Activated gamma-delta T cell treated with Interleukin-2 at 50 U/mL for 16 hours (primary cell): ENCODE data around the gene CD8A.

Source experiments
- DNase-seq: peaks from one replicate; pipeline ENCODE4 v3.0.0-alpha.2; 2020

The CD8A gene

DNA sequence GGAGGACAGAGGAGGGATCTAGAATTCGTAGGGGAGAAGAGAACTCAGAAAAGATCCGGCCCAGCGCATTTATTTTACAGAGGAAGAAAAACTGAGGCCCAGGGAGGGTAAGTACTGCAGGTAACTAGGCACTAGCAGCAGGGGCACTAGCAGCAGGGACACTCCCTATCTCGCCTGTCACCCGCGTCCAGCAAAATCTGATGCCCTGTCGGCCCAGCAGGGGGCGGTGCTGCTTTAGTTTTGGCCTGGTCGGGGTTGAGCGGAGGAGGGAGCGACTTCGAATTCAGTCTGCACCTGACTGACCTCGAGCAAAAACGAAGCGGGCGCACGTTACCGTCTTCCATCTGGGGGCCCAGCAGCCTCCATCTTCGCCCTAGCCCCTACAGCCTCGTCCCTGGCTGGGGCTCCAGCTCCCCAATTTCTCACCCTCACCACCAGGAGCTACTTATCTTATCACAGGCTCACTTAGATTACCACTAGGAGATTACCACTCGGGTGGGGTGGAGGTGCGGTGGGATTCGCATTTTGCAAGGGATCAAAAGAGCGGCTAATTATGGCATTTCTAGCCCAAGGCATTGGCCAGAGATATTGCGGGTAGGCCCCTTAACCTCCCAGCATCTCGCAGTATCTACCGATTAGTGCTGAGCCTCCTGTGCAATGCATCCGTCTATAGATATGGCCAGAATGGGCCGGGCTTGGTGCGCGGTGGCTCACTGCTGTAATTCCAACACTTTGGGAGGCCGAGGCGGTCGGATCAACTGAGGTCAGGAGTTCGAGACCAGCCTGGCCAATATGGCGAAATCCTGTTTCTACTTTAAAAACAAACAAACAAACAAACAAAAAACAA is 17.8 kb upstream of the CD8A start:
- DNase-seq: peak; percentile 90

- no peak for DNase-seq
Observed at GRCh38 chr2:86807468-86808275, 17.0 kb upstream of the CD8A start.

DNA sequence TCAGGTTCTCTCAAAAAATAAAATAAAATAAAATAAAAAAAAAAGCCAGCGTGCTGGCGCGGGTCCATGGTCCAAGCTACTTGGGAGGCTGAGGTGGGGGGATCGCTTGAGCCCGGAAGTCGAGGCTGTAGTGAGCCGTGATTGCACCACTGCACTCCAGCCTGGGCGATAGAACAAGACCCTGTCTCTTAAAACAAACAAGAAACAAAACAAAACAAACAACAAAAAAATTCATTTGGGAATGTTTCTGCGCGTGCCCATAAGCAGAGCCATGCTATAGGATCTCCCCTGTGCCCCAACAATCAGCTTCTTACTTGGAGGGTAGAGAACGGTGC is 16.4 kb upstream of the CD8A start:
- no peak for DNase-seq

DNA sequence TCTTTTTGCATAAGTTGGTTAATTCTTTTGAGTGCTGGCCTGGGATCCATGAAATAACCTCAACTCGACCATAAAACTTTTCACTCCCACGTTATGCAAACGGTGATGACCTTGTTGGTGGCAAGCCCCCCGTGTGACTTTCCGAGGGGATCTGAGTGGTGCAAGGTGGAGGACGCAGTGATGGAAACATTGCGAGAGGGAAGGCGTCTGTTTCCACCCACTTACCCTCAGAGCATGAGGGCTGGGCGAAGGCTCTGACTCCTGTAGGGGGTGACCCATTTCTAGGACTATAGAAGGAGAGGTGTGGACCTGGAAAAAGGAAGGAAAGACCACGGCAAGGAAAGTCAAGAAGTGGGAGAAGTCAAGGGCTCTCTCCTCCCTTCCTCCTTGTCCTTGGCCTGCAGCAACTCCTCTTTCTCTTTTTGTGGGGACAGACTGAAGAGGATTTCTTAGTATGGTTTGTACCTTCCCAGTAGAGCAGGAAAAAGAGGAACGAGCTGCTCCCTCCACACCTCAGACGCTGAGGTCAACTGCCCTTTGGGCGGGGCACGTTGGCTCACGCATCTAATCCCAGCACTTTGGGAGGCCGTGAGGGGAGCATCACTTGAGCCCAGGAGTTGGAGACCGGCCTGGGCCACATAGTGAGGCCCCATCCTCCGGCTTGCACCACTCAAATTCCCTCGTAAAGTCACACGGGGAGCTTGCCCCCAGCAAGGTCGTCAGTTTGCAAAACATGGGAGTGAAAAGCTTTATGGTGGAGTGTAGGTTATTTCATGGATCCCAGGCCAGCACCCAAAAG is 15.5 kb upstream of the CD8A start:
- no peak for DNase-seq

DNA sequence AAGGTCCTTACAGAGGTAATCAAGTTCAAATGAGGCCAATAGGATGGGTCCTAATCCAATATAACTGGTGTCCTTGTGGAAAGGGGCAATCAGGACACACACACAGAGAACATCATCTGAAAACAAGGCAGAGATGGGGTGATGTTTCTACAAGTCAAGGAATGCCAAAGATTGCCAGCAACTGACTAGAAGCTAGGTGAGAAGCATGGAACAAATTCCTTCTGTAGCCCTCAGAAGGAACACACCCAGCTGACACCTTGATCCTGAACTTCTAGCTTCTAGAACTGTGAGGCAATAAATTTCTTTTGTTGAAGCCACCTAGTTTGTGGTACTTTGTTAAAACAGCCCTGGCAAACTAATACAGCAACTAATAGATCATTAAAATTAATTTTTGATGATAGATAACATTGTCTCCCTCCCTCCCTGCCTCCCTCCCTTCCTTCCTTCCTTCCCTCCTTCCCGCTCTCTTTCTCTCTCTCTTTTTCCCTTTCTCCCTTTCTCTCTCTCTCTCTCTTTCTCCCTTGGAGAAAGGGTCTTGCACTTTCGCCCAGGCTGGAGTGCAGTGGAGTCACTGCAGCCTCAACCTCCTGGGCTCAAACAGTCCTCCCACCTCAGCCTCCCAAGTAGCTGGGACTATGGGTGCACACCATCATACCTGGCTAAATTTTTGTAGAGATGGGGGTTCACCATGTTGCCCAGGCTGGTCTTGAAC is 10.3 kb upstream of the CD8A start:
- DNase-seq: no peak

DNA sequence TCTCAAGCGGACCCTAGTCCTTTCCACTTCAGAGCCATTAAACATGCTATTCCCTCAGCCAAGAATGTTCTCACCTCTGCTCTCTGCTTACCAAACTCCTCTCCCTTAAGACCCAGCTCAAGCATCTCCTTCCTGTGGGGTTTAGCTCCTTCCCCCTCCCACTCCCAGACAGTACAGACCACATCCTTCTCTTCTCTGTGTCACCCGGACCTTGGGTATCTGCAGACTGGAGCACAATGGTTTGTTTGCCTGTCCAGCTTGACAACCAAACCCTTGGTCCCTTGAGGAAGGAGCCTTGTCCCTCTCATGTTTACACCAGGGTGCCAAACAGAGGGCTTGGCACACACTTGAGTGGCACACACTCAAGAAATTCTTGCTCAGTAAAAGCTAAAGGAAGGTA is 4.1 kb upstream of the CD8A start:
- DNase-seq: no peak

GRCh38 chr2:86793752-86794151 is 3.0 kb upstream of the CD8A start:
- no peak for DNase-seq

GRCh38 chr2:86791573-86791972 is 860 bp upstream of the CD8A start:
- no peak for DNase-seq

GRCh38 chr2:86790134-86790675 is 508 bp downstream of the CD8A start:
- DNase-seq: no peak

- DNase-seq: no peak
Observed at GRCh38 chr2:86789687-86790133, 1.0 kb downstream of the CD8A start.

DNA sequence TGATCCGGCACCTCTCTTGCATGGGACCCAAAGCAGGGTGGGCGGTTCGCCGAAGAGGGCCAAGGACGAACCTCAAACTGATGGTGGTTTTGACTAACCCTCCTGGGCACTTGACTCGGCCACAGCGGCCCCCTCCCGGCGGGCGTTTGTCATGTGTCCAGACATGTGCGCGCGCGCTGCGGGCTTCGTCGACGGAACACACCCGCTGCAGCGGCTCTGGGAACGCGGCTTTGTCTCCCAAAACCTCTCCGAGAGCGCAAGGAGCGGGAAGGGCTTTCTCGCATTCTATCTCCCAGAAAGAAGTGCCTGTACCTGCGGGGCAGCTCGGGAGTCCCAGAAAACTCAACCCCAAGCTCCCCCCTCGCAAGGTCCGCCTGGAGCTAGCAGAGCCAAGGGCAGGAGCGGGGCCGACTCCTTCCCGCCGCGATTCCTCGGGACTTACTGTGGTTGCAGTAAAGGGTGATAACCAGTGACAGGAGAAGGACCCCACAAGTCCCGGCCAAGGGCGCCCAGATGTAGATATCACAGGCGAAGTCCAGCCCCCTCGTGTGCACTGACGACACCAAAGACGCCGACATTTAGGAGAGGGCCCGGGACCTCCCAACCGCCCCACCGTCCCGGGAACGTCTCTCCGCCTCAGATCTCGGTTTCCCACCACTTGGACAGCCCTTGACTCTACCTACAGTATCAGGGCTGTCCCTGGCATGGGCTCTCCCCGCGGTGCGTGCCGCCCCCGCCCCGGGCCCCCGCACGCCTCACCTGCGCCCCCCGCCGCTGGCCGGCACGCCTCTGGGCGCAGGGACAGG is 1.6 kb downstream of the CD8A start:
- DNase-seq: no peak

- no peak for DNase-seq
Observed at GRCh38 chr2:86788165-86788564, 2.5 kb downstream of the CD8A start.

GRCh38 chr2:86787736-86788135 is 3.0 kb downstream of the CD8A start:
- no peak for DNase-seq

GRCh38 chr2:86786001-86786536 is 4.6 kb downstream of the CD8A start:
- DNase-seq: no peak

- DNase-seq: no peak
Observed at GRCh38 chr2:86785456-86785855, 5.3 kb downstream of the CD8A start.

DNA sequence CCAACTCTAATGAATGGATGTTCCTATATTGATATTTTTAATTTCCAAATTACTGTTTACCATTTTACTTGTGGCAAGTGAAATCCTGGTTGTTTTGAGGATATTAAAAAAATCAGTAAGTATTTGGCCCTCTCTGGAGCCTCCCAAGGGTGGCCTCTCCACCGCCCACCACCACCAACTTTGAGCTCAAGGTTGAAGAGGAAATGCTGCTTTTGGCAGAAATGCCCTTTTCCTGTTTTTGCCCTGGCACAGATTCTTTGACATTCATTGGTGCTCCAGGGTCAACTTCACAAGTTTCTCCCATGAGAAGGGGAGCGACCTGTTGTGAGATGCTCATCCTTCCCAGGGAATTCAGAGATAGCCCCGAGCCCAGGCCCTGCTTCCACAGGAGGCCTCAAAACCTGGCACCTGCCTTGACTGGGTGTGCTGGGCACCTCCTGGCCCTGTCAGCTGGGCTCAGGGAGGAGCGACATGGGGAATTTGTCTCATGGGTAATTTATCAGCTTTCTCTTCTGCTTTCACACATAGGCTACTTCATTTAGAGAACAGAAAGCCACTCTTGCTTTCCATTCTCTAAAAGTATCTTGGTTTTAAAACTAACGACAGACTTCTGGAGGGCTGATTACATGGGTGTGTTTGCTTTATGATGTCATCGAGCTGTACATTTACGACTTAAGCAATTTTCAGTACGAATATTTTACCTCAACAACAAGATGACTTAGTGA is 6.9 kb downstream of the CD8A start:
- no peak for DNase-seq

DNA sequence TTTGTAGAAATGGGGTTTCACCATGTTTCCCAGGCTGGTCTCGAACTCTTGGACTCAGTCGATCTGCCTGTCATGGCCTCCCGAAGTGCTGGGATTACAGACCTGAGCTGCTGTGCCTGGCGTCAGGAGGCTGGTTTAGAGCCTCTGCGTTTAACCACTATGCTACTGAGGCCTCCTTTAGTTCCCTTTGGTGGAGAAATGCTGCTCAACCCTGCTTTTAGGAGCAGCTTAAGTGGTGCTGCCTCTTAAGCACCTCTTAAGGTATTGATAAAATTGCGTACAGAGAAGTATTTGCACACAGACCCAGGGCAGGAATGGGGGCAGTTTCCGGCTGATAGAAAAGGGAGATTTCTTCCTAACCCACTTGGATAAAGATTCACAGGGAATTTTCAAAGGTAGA is 8.0 kb downstream of the CD8A start:
- DNase-seq: no peak

DNA sequence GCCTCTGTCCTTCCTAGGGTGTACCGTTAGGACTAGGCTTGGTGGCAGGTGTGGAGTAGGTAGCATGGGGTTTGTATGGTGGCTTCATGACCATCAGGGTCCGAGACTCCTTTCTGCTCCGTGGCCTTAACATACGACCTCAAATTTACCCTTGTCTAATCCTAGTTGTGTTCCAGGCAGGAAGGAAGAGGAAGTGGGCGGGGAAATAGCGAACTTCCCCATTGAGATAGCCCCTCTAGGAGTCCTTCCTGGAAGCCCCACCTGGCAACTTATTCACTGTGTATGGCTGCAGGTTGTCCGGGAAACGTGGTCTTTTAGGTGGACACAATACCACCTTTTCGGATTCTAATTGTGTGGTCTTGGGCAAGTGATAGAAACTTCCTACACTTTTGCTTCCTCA is 9.3 kb downstream of the CD8A start:
- no peak for DNase-seq

- DNase-seq: no peak
Observed at GRCh38 chr2:86779971-86780370, 10.7 kb downstream of the CD8A start.

- no peak for DNase-seq
Observed at GRCh38 chr2:86778957-86779356, 11.8 kb downstream of the CD8A start.

GRCh38 chr2:86776532-86776931 is 14.2 kb downstream of the CD8A start:
- no peak for DNase-seq
